NCI-H2171 (cell line): ENCODE data around the gene P2RX1.
A peak's percentile ranks its signal among the peaks of the same experiment; 100 is the strongest.

ENCODE experiments used
- DNase-seq: peaks from one replicate; lab custom pipeline; 2025; lab: John Stamatoyannopoulos, UW

P2RX1 gene

DNA sequence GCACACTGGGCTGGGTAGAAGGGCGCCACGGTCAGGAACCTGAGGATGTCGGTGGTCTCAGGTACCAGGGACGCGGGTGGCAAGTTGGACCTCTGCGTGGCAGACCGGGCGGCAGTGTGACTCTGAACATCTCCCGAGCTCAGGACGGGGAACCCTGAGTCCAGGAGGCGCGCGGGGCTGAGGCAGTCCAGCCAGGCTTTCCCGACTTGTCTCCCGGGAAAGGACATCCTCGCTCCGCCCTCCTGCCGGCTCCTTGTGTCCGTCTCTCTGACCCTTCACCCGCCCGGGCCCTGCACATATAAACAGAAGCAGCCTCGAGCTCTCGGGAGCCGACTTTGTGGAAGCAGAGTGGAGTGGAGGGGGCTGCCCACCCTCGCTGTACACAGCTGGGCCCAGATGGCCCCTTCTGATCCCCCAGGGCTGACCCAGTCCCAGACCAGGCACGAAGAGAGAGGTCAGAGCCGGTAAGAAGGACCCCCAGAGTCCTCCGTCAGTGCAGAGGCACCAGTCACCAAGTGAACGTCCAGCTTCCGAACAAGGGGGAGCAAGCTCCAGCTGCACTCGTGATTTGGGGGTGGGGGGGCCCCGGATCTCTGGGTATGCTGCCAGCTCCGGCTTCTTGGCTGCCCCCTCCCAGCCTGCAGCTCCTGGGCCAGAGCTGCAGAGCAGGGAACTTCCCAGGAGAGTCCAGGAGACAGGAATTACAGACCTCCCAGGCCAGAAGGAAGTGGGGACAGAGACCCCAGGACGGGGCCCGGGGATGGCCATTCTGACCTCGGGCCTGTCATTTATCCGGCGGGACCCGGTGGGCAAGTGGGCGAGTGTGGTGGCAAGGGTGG, 8.5 kb upstream of the P2RX1 start:
- DNase-seq = no peak

DNA sequence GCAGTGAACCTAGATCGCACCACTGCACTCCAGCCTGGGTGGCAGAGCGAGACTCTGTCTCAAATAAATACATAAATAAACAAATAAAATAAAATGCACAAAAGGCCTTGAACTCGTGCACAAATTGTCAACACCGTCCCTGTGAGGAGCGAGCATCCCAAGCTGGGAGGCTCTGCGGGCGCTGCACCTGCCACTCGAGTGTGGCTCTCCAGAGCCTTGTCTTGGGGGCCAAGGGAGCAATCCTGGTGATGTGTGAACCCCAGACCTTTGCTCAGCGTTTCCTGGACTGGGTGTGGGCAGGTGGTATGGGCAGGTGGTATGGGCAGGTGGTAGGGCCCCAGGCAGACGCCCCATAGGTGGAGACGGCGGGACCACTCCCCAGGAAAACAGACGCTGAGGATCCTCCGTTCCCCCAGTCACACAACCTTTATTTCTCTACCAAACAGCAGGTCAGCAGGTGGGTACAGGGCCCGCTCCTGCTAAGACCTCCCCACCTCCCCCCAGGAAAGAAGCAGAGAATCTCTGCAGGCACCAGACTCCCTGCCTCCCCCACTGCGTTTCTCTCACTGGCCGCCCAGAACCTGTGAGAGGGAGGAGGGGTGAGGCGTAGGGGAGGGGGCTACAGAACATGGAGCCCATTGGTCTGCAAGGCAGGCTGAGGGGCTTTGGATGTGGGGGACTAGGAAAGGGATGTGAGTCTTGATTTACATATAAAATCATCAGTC, 7.4 kb upstream of the P2RX1 start:
- no peak for DNase-seq

DNA sequence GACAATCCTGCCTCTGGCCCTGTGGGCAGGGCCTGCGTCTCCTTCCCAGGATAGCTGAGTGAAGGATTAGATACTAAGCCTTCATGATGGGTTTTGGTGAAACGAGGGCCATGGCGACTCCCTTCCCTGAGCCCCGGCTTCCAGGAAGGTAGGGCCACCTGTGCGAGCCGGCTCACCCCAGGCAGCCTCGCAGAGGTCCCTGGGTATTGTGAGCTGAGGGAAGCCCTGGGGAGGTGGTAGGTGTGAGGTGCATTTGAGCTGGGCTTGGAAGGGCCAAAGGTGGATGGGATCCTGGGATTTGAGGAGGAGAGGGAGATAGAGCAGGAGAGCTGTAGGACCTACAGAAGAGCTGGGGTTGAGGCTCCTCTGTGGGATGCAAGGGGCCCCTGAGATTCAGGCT, 6.5 kb upstream of the P2RX1 start:
- DNase-seq = no peak

DNA sequence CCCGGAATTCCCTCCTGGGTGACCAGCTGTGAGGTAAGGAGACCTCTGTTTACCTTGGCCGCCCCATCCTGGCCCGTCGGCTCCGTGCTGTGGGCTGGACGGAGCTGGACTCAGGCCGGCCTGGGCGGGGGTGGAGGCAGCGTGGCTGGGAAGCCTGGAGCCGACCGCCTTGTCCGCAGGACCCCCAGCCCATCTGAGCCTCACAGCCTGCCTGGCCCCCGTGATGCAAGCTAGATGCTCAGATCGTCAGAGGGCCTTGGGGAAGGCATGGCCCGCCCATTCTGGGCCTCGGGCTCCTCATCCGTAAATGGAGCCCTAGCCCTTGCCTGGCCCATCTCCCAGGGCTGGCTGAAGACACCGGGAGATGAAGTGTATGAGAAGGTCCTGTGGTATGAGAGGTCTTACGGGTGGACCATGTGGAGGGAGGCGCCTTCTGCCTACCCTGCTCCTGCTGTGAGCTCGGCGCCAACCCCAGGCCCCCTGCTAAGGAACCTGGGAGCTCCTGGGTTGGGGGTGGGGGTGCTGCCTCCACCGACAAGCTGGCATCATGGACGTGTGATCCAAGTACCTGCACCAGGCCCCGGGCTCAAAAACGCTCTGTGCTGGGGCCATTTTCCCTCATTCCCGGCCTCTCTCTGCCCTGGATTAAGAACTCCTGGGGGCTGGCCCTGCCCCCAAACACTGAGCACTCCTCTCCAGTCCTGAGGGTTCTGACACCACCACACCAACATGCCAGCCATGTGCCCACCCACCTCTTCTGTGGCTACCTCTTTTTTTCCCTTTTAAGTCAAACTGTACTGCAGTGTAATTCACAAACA, 5.4 kb upstream of the P2RX1 start:
- no peak for DNase-seq

DNA sequence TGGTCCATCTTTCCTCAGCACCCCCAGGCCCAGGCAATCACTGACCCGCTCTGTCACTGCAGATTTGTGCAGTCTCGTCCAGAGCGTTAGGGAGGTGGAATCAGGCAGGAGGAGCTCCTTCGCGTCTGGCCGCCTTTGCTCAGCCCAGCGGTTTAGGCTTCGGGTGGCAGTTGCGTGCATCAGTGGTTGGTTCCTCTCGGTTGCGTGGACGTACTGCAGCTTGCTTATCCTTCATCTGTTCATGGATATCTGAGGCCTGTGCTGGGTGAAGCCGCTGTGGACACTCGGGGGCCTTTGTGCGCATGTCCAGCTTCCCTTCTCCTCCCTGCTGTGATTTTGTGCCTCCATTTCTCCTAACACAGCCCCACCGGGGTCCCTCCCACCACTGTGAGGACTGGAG, 4.7 kb upstream of the P2RX1 start:
- DNase-seq = no peak

DNA sequence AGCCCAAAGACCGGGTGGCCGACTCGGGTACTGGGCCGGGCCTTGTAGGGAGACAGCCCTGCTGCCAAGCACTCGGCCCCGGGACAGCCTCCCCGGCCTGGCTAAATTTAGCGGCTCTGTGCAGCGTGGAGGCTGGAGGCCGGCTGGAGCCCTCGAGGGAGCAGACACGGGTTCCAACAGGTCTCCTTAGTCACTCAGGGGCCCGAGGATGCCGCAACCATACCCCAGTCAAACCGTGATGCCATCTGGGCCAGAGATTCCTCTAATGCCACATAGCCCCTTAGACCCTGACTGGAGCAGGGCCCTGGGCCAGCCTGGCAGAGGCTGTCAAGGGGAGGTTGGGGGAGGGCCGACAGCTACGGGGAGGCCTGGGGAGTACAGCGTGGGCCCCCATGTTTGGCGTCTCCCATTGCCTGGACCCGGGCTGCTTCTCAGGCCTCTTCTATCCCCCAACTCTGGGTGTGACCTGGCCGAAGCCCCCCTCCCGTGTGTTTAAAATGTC, 2.9 kb upstream of the P2RX1 start:
- no peak for DNase-seq

DNA sequence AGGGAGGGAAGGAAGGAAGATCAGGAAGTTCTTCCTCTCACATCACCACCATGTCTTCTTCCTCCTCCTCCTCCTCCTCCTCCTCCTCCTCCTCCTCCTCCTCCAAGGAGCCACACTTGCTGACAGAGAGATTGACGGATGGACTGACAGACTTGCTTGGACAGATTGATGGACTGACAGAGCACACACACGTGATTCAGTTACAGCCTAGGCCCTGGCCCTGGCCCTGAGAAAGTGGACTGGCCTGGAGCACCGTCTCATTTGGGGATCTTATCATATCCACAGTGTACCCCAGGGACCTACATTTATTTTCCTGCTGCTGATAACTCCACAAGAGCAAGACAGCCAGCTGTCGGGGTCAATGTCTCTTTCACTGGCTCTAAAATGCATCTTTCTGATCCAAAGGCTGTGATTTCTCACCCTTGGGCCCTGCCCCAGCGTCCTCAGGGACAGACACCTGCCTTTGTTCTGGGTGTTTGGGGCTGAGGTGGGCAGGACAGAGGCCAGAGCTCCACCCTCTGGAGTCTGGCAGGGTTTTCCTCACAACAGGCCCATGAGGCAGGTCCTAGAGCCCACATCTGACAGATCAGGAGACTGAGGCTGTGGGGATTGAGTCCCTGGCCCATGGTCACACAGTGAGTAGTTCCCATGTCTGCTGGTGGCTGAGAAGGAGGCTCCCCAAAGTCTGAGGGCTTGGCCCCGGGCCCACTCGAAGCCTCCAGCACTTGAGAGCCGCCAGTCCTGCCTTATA, 2.3 kb upstream of the P2RX1 start:
- no peak for DNase-seq

DNA sequence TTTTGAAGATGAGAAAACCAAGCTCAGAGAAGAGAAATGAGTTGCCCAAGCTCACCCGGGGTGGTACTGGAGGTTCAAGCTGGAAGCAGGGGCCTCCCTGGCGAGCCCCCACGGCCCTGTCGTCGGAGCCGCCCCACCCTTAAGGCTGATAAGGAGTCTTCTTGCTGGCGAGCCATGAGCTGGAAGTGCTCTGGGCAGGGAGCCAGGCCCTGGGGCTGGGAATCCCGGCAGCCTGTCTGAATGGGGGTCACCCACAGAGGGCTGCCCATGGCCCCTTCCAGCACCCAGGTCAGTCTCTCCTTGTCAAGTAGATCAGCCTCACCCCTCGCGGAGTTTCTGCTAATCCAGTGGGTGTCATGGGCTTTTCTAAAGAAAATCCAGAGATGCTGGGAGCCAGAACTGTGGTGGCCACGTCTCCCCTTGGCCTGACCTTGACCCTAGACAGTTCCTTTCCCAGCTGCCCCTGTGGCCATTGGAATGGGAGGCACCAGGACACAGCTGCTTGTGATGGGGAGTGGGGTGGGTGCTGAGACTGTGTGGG, 1.2 kb upstream of the P2RX1 start:
- DNase-seq = no peak

DNA sequence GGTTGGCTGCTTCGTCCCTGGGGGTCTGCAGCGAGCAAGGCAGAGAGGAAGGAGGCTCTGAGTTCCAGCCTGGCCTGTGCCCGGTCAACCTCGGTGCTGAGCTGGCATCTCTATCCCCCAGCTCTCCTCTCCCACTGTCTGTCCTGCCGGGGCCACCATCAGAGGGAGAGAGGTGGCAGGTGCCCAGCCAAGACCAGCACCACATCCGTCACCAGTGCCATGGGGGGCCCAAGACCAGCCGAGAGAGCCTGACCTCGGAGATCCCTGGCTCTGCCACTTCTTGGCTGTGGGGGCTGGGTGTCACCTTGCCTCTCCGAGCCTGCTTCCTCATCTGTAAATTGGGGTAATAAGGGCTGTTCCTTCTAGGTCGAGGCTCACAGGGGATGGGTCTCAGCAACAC, 560 bp upstream of the P2RX1 start:
- no peak for DNase-seq

DNA sequence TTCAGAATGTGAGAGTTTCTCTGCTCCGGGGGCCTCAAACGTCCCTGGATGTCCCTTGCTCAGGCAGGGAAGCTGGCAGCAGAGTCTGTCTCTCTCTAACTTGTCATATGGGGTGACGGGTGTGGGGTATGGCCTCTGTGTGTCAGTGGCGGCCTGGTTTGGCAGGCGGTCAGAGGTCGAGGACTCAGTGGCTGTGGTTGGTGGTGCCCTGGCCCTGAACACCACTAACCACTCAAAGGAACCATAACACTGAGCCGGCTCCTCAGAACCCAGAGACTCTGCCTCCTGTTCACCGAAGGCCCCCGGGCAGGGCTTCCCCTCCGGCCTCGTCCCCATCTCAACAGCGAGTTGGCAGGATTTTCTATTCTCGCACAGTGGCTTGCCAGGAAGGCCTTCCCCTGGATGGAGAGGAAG, 677 bp downstream of the P2RX1 start:
- DNase-seq = no peak

DNA sequence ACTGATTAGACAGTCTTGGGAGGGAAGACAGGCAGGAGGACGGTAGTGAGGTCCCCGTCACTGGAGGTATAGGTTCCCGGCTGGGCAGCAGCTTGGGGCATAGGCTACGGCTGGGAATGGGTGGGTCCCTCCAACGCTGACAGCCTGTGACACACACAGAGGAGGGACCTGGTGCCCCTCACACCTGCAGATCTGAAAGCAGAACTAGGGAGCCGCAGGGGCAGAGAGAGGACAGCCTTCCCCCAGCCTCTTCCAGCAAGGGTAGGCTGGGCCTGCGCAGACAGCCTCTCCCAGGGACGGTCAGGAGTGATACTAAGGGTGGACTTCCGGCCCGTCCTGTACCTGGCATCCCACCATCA, 2.0 kb downstream of the P2RX1 start:
- no peak for DNase-seq

DNA sequence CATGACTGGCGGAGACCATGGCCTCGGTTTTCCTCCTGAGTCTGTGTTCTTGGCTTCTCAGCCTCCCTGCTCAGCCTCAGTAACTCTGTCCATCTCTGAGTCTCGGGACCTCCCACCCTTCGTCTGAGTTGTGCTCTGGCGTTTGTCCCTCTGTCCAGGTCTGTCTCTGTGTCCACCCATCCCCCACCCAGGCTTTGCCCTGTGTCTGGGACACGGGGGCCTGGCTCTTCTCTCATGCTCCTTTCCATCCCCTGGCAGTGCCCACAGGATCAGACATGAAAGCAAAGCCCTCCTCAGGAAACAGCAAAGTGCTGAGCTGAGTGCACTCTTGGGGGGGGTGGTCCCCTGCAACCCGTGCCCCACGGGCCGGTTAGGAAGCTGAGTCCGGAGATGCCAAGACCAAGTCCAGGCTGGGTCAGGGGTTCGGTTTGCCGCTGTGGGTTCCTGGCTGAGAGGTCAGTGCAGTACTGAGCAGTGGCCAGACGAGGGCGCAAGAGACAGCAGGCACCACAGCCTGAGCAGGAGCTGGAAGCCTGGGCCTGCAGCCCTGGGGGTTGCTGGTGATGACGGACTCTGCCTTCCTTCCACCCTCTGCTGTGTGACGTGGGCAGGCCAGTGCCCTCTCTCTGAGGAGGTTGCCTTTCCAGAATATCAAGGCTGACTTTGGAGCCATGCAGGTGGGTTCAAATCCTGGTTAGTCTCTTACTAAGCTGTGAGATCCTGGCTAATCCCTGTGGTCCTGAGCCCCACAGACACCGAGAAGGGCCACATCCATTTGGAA, 2.5 kb downstream of the P2RX1 start:
- DNase-seq = no peak

DNA sequence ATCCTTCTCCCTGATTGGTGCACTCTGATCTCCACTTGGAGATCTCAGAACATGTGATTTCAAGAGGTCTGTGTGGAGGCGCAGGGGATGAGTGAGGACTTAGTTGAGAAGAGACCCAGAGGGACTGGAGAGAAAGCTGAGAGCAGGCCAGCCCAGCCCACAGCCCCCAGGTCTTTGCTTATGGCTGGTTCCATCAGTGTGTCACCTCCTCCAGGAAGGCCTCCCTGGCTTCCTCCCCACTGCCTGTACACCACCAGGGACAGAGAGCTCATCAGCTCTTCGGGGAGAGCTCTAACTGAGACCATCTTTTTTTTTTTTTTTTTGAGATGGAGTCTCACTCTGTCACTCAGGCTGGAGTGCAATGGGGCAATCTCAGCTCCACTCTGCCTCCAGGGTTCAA, 3.4 kb downstream of the P2RX1 start:
- DNase-seq = no peak

DNA sequence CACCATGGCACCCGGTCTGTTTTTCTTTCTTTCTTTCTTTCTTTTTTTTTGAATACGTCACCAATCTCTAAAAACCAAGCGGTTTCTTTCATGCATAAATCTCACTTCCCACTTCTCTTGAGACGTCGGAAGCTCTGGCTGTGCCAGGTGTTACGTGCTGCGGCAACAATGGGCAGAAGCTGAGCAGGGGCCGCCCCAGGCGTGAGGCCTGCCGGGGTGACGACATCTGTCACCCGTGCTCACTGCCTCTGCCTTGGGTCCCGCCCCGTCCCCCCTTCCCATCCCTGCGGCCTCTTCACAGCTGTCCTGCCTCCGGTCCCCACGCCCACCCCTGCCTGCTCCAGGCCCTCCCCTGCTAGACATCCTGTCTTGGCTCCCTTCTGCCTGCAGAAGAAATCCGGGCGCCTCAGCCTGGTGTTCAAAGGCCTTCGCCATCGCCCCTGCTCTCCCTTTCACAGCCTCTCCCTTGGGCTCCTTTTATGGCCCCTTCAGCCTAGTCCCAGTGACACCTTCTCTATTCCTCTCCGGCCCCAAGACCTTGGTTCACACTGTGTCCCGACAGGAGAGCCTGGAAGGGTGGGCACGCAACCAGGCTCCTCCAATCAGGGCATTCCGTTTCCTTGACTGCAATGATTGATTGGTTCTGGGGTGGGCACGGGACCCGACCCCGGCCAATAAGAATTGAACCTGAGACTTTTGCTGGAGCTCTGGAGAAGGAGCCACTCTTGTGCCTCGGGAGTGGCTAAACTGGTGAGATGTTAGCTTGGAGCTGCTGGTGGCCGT, 4.8 kb downstream of the P2RX1 start:
- peak; percentile 82 for DNase-seq

DNA sequence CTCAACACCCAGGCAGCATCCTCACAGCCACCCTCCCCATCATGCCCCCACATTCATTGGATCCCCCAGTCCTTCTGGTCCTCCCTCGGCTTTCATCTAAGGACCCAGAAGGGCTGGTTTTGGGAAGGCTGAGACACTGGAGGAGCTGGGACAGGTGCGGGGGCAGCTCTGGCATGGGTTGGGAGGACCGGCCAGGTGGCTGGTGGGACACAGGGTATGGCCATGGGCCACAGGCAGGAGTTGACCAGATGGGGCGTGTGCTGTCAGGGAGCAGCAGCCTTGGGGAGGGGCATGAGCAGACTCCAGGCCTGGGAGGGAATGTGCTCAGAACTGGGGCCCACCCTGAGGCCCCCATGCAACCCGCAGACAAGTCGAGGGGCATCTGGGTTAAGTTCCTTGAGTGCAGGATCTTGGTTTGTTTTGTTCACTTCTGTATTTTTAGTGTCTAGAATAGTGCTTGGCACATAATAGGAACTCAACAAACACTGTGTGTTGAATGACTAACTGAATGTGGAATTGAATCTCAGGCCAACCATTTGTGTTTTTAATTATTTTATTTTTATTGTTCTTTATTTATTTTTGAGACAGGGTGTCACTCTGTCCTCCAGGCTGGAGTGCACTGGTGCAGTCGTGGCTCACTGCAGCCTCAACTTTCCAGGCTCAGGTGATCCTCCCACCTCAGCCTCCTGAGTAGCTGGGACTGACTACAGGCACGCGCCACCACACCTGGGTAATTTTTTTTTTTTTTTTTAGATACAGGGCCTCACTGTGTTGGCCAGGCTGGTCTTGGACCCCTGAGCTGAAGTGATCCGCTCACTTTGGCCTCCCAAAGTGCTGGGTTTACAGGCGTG, 5.6 kb downstream of the P2RX1 start:
- DNase-seq = no peak

DNA sequence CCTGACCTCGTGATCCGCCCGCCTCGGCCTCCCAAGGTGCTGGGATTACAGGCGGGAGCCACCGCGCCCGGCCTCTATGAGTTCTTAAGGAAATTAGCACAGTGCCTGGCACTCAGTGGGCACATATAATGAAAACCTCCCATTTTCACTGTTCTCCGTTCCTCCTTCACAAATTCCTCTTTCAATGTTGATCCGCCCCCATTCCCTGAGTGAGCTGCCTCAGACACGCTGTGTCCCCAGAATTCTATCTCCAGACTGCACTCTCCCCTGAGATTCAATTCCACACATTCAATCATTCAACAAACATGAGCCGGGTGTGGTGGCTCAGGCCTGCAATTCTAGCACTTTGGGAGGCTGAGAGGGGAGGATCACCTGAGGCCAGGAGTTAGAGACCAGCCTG, 7.0 kb downstream of the P2RX1 start:
- DNase-seq = no peak

DNA sequence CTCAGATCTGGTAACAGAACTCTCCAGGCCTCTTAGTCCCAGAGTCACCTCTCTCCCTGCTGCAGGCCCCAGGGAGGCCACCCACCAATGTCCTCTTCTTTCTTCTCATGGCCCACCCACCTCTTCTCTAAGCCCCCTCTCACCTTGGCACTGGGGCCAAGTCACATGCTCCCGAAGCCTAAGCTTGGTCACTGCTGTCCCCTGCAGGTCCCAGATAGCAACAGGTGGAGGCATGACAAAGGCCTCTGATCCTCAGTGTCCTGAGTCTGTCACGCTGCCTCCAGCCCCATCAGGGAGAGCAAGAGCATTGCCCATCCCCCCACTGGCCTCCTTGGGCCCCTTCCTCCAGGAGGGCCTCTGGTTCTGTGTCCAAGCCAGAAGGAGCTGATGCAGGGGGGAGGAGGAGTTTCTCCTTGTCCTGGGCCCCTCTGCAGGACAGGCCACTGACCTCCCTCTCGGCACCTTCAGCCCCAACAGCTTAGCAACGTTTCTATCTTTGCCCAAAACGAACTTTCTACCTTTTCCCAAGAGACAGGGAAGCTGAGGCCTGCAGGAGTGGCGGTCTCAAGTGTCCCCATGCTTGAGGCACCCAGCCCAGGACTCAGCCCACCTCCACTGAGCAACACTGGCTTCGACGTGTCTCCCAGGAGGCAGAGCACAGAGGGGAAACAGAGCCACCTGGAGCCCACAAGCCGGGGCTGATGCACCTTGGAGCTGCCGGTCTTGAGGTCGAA, 8.6 kb downstream of the P2RX1 start:
- no peak for DNase-seq

DNA sequence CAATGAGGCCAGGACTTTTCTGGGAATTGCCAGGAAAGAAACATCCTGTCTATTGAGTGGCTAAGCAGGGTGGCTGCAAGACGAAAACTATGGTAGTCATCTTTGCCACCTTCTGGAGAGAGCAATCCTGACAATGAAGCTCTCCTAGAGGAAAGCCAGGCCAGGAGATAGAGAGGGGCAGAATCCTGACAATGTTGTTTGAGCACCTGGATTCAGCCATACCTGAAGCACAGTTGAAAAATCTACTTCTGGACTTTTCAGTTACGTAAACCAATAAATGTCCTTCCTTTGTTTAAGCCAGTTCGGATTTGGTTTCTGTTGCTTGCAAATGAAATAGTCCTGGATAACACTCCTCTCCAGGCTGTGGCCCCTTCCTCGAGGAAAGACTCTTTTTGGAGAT, 9.4 kb downstream of the P2RX1 start:
- no peak for DNase-seq
